ENCODE measurements around the gene SLC29A3.

The SLC29A3 gene

DNA sequence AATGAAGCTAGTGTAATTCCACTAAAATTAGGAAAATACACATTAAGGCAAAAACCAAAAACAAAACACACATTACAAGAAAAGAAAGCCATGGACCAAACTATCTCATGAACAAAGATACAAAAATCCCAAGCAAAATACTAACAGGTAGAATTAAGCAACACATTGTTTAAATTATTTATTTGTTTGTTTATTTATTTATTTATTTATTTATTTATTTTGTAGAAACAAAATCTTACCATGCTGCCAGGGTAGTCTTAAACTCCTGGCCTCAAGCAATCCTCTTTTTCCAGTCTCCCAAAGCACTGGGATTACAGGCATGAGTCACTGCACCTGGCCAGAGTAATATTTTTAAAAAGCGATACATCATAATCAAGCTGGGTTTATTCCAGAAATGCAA, 6.8 kb upstream of the SLC29A3 start:
- TF ChIP-seq SIN3A (IDR thresholded peaks at IDR 0.05; ENCODE audit: borderline replicate concordance, insufficient read depth, low read length) (no peak), FOXP2 (optimal IDR thresholded peaks at IDR 0.05; ENCODE audit: borderline replicate concordance, extremely low read depth, extremely low read length, insufficient read depth) (no peak), TAF1 (IDR thresholded peaks at IDR 0.05; ENCODE audit: borderline replicate concordance, insufficient read depth, low read length) (no peak), POLR2AphosphoS5 (IDR thresholded peaks at IDR 0.05; ENCODE audit: low read depth, low read length) (no peak)
- TF ChIP-seq, protein P1, sequence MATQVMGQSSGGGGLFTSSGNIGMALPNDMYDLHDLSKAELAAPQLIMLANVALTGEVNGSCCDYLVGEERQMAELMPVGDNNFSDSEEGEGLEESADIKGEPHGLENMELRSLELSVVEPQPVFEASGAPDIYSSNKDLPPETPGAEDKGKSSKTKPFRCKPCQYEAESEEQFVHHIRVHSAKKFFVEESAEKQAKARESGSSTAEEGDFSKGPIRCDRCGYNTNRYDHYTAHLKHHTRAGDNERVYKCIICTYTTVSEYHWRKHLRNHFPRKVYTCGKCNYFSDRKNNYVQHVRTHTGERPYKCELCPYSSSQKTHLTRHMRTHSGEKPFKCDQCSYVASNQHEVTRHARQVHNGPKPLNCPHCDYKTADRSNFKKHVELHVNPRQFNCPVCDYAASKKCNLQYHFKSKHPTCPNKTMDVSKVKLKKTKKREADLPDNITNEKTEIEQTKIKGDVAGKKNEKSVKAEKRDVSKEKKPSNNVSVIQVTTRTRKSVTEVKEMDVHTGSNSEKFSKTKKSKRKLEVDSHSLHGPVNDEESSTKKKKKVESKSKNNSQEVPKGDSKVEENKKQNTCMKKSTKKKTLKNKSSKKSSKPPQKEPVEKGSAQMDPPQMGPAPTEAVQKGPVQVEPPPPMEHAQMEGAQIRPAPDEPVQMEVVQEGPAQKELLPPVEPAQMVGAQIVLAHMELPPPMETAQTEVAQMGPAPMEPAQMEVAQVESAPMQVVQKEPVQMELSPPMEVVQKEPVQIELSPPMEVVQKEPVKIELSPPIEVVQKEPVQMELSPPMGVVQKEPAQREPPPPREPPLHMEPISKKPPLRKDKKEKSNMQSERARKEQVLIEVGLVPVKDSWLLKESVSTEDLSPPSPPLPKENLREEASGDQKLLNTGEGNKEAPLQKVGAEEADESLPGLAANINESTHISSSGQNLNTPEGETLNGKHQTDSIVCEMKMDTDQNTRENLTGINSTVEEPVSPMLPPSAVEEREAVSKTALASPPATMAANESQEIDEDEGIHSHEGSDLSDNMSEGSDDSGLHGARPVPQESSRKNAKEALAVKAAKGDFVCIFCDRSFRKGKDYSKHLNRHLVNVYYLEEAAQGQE (IDR thresholded peaks at IDR 0.05; ENCODE audit: insufficient read depth in 1 of 2, low read depth in 2 of 2, low read length in 2 of 2) = no peak

DNA sequence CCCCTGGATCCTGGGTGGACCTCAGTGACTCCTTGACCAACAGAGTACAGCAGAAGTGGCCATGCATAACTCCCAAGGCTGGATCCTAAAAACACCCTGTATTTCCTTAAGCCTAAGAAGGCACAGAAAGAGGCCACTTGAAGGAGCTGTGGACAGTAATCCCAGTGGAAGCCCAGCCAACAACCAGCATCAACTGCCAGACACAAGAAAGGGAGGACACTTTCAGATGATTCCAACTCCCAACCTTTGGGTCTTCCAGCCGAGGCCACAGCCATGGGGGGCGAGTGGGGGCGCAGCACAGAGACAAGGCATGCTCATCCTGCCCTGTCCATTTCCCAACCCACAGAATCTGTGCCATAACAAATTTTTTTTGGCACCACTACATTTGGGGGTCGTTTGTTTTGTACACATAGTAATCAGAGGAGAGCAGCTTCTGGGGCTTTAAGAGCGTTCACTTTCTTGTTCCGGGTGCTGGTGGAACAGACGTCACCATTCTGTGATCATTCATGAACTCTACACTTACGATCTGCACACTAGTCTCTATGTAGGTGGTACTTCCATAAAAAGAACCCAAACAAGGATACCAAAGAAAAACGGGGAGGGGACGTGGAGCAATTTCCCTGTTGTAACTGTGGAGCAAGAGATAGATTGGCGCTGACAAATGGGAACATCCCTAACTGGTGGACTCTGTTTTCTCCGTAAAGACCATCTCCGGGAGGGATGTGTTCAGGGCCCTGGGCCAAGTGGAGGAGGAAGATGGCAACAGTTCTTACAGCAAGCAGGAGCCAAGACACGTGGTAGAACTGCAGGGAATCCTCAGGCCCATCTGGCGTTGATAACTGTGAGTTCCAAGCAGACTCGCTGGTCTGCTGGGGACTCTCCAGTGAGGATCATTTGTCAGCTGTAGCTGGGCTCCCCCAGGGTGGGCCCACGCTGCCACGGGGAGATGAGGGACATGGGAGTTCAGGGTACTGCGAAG, 6.0 kb upstream of the SLC29A3 start:
- TF ChIP-seq SIN3A (IDR thresholded peaks at IDR 0.05; ENCODE audit: borderline replicate concordance, insufficient read depth, low read length) (peak; percentile 25; the same call in 1 of the 2 replicates), FOXP2 (optimal IDR thresholded peaks at IDR 0.05; ENCODE audit: borderline replicate concordance, extremely low read depth, extremely low read length, insufficient read depth) (peak; percentile 69), POLR2AphosphoS5 (IDR thresholded peaks at IDR 0.05; ENCODE audit: low read depth, low read length) (no peak)

DNA sequence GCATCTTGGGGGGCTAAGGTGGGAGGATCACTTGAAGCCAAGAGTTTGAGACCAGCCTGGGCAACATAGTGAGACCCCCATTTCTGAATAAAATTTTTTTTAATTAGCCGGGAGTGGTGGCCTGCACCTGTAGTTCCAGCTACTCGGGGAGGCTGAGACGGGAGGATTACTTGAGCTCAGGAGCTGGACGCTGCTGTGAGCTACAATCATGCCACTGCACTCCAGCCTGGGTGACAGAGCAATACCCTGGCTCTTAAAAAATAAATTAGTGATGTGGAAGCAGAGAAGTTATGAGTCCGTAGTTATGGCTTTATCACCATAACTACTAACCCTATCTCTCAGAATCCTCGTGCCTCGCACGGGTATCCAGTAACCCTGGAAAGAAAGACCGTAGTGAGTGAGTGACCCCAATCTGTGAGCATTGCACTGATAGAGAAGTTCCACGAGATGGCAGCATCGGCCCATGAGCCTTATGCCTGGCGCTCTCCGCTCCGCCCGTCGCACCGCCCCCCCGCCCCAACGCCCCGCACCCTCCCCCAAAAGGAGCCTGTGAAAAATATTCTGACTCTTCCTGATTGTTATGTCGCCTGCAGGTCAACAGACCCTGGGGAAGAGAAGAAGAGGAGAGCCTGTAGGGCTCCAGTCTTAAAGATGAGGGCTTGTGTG, 4.9 kb upstream of the SLC29A3 start:
- TF ChIP-seq TAF1 (IDR thresholded peaks at IDR 0.05; ENCODE audit: borderline replicate concordance, insufficient read depth, low read length) (no peak), POLR2AphosphoS5 (IDR thresholded peaks at IDR 0.05; ENCODE audit: low read depth, low read length) (no peak), SIN3A (IDR thresholded peaks at IDR 0.05; ENCODE audit: borderline replicate concordance, insufficient read depth, low read length) (no peak), FOXP2 (optimal IDR thresholded peaks at IDR 0.05; ENCODE audit: borderline replicate concordance, extremely low read depth, extremely low read length, insufficient read depth) (no peak)
- TF ChIP-seq, protein P1 (IDR thresholded peaks at IDR 0.05; ENCODE audit: insufficient read depth in 1 of 2, low read depth in 2 of 2, low read length in 2 of 2) = no peak

DNA sequence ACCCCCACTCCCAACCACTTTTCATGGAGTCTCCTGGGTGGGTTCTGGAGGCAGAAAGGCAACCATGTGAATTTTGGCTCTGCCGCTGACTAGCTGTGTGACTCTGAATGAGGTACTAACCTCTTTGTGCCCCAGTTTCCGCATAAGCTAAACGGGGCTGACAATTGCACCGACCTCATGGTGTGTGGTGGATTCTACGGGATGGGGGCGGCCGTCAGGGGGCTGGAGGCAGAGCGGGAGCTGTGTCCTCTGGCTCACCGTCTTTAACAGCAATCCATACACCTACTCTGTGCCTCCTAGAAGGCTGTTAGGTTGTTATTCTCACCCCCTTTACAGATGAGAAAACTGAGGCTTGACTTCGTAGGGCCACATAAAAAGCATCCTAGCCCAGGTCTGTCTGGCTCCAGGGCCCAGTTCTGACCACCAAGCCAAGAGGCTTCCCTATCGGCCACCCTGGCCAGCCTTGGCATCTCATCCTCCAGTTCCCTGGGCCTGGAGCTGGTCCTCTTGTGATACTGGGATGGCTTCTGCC, 4.3 kb upstream of the SLC29A3 start:
- TF ChIP-seq, protein P1 (IDR thresholded peaks at IDR 0.05; ENCODE audit: insufficient read depth in 1 of 2, low read depth in 2 of 2, low read length in 2 of 2) = no peak
- TF ChIP-seq TAF1 (IDR thresholded peaks at IDR 0.05; ENCODE audit: borderline replicate concordance, insufficient read depth, low read length) (no peak), POLR2AphosphoS5 (IDR thresholded peaks at IDR 0.05; ENCODE audit: low read depth, low read length) (no peak), FOXP2 (optimal IDR thresholded peaks at IDR 0.05; ENCODE audit: borderline replicate concordance, extremely low read depth, extremely low read length, insufficient read depth) (no peak), SIN3A (IDR thresholded peaks at IDR 0.05; ENCODE audit: borderline replicate concordance, insufficient read depth, low read length) (no peak)

DNA sequence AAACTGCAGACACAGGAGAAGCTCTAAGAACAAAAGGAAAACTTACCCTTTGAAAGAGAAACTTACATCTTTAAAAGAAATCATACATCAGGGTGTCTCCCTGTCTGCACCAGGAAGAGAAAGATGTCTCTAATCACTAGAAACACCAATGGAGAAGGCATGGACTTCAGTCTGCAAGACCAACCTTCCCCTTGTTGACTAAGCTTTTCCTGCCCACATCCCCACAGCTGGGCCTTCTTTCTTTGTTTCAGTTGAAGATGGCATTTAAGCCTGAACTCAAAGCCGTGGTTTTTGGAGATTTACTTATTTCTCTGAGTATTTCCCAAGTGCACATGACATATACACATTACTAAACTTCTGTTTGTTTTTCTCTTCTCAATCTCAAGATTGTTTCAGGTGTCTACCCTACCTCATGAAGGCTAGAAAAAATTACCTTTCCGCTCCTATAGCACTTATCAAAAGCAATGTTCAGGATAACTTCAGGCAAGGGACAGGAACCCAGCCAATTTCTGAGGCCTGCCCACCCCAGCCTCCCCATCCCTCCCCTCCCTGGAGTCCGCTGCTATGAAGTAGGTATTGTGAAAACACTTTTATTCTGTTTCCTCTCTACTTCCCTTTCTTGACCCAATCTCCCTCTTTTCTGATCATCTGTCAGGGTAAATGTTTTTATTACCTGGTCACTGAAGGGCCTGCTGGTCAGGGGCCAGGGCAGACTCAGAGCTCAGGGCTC, 2.8 kb upstream of the SLC29A3 start:
- TF ChIP-seq SIN3A (IDR thresholded peaks at IDR 0.05; ENCODE audit: borderline replicate concordance, insufficient read depth, low read length) = no peak
- no peak for TF ChIP-seq TAF1 (IDR thresholded peaks at IDR 0.05; ENCODE audit: borderline replicate concordance, insufficient read depth, low read length)
- TF ChIP-seq FOXP2 (optimal IDR thresholded peaks at IDR 0.05; ENCODE audit: borderline replicate concordance, extremely low read depth, extremely low read length, insufficient read depth) = no peak
- TF ChIP-seq POLR2AphosphoS5 (IDR thresholded peaks at IDR 0.05; ENCODE audit: low read depth, low read length) = no peak

Data from PFSK-1 (cell line).